Heart left ventricle (tissue), 13 donors: ENCODE data around the gene GTF2H2C.
"Not testable (repeated sequence)": the region's sequence is repeated elsewhere in the genome, so short reads cannot be mapped to it uniquely, and the experiment has no call there.

Experiments used
- CTCF ChIP-seq, 12 donors: fragments of 200-600 bp; sonication (generic) in 4 of 12; IDR thresholded peaks; one replicate each; pipeline versions ENCODE4 v1.5.0 to v1.8.0; 2018 to 2022; ENCODE audit warnings: antibody characterized with exemption in 12 of 12, mild to moderate bottlenecking in 5 of 12
- POLR2A ChIP-seq, 2 donors: fragments of 450-650 bp; IDR thresholded peaks; one replicate each; pipeline ENCODE4 v1.6.1; 2017; ENCODE audit warnings: antibody characterized with exemption in 2 of 2, mild to moderate bottlenecking in 2 of 2, moderate library complexity in 2 of 2
- donor health status: ischemic (EF 13 %, LVEDD 7.1; RV severe dilation, severe dysfunction).
- donor health status: DM: no; HTN: yes; CAD: no.
- donor health status: DM: no; HTN: no; CAD: no.
- donor health status: ischemic (EF 25% LVEDD 6.9; RV normal size, moderate dysfunction).
- donor health status: ischemic (EF 25% LVEDD 5.7; RV mildly dilated, moderate dysfunction).
- donor health status: ischemic (EF 35%, LVEDD 5.7; RV mildly dilated, moderate dysfunction).
- donor health status: nonischemic (EF 11% LVEDD 7.7; RV severe dilation, severe dysfunction).
- donor health status: DM: yes; HTN: yes; CAD: no.
- donor health status: PGD.
- donor health status: ischemic (EF 29% LVEDD 5.4; RV normal size, mild dysfunction).
- donor health status: nonischemic (EF 23%, LVEDD 6.1; RV moderate dilation, normal function).

- TF ChIP-seq CTCF, POLR2A (IDR thresholded peaks at IDR 0.05): not testable (repeated sequence)
Measured at GRCh38 chr5:69568072-69568471, 8.1 kb downstream of the GTF2H2C start.
